ENCODE data around the gene RBFA.

The RBFA gene

GRCh38 chr18:80029690-80030089, 4.5 kb upstream of the RBFA start:
- no peak for DNase-seq (ENCODE audit: low read depth)
- TF ChIP-seq CTCF (IDR thresholded peaks at IDR 0.05; ENCODE audit: low read depth, low read length, missing control alignments), result no peak
- H3K4me3 ChIP-seq (ENCODE audit: low read depth, low read length), result no peak overlapping the region

DNA sequence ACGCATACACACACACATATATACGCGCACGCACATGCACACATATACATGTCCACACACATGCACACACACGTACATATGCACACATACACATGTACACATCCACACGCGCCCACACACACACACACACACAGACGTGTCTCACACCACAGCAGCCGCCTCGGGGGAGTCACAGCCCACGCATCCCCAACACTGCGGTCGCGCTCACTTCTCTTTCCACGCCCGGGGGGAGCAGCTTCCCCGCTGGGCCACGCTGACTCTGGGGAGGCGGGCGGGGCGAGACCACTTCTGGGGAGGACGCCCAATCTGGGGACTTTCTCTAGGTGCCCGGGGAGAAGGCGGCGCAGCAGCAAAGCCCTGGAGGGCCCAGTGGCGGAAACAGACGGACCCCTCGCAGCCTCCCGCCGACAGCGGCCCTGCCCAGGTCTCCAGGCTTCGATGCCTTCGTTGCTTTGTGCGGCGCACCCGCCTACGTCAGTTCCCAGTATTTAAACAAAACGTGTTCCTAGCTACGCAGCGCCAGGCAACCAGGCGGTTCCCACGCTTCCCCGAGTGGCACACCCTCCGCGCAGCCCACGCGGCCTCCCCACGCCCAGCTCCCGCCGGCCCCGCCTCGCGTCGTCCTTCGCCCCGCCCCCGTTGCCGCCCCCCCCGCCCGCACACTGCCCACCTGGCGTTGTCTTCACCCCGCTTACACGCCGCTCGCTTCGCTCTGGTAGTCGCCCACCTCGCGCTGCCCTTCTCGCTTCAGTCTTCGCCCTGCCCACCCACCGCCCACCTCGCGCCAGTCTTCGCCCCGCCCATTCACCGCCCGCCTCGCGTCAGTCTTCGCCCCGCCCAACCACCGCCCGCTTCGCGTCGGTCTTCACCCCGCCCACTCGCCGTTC, 810 bp upstream of the RBFA start:
- peak overlapping the region; percentile 59 for H3K4me3 ChIP-seq (ENCODE audit: low read depth, low read length)
- no peak for TF ChIP-seq CTCF (IDR thresholded peaks at IDR 0.05; ENCODE audit: low read depth, low read length, missing control alignments)
- DNase-seq (ENCODE audit: low read depth), result peak; percentile 27

GRCh38 chr18:80034852-80035406, 695 bp downstream of the RBFA start:
- DNase-seq (ENCODE audit: low read depth), result no peak
- H3K4me3 ChIP-seq (ENCODE audit: low read depth, low read length), result peak overlapping the region; percentile 60
- TF ChIP-seq CTCF (IDR thresholded peaks at IDR 0.05; ENCODE audit: low read depth, low read length, missing control alignments), result no peak

GRCh38 chr18:80035997-80036396, 1.8 kb downstream of the RBFA start:
- H3K4me3 ChIP-seq (ENCODE audit: low read depth, low read length), result peak overlapping the region; percentile 60; the same call in 1 of the 2 replicates
- DNase-seq (ENCODE audit: low read depth), result no peak
- no peak for TF ChIP-seq CTCF (IDR thresholded peaks at IDR 0.05; ENCODE audit: low read depth, low read length, missing control alignments)

DNA sequence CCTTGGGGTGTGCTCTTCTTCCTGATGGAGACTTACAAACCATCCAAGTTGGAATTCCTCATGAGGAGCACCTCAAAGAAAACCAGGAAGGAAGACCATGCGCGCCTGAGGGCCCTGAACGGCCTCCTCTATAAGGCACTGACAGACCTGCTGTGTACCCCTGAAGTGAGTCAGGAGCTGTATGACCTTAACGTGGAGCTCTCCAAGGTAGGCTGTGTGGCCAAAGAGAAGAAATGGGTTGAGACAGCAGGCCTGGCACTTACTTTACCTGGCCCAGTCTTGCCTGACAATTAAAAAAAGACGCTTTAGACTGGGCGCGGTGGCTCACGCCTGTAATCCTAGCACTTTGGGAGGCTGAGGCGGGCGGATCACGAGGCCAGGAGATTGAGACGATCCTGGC, 3.1 kb downstream of the RBFA start:
- no peak for TF ChIP-seq CTCF (IDR thresholded peaks at IDR 0.05; ENCODE audit: low read depth, low read length, missing control alignments)
- no peak for DNase-seq (ENCODE audit: low read depth)
- no peak overlapping the region for H3K4me3 ChIP-seq (ENCODE audit: low read depth, low read length)

DNA sequence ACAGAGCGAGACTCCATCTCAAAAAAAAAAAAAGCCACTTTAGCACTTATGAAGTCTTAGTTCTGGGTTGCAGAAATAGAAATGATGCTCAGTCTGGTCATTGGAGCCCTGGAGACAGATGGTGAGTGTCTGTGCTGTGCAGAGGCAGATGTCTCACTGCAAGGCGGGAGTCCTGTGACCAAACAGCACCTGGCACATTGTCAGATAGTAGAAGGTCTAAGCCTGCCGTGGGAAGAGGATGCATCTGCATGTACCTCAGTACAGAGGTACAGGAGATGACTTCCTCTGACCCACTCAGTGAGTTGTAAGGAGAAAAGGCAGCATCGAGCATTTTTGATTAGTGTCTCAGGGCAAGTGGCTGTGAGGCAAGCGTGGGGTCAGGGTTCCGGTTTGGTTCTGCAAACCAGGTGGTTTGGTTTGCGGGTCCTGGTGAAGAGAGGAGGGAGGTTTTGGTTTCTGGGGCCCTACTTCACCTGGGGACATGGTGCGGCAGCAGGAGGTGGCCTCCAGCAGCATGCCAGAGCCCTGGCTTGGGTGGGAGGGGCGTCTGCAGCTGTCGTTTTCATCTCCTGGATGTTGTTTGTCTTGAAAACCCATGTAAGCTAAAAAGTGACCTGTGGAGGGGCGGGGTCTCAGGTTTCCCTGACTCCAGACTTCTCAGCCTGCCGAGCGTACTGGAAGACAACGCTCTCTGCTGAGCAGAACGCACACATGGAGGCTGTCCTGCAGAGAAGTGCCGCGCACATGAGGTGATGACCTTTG, 3.8 kb downstream of the RBFA start:
- no peak for TF ChIP-seq CTCF (IDR thresholded peaks at IDR 0.05; ENCODE audit: low read depth, low read length, missing control alignments)
- DNase-seq (ENCODE audit: low read depth), result no peak
- no peak overlapping the region for H3K4me3 ChIP-seq (ENCODE audit: low read depth, low read length)

Measured in GM12864 (cell line).